GM21526 (cell line): ENCODE results near the gene INA.
"Not testable (repeated sequence)": the region's sequence is repeated elsewhere in the genome, so short reads cannot be mapped to it uniquely, and the experiment has no call there.

Experiments
- ATAC-seq: cut with Tn5 transposase; IDR thresholded peaks from one replicate; pipeline ENCODE4 v1.9.1; 2021; ENCODE audit warnings: moderate library complexity; ENCODE audit not compliant: unreplicated experiment, low FRiP score

INA gene

DNA sequence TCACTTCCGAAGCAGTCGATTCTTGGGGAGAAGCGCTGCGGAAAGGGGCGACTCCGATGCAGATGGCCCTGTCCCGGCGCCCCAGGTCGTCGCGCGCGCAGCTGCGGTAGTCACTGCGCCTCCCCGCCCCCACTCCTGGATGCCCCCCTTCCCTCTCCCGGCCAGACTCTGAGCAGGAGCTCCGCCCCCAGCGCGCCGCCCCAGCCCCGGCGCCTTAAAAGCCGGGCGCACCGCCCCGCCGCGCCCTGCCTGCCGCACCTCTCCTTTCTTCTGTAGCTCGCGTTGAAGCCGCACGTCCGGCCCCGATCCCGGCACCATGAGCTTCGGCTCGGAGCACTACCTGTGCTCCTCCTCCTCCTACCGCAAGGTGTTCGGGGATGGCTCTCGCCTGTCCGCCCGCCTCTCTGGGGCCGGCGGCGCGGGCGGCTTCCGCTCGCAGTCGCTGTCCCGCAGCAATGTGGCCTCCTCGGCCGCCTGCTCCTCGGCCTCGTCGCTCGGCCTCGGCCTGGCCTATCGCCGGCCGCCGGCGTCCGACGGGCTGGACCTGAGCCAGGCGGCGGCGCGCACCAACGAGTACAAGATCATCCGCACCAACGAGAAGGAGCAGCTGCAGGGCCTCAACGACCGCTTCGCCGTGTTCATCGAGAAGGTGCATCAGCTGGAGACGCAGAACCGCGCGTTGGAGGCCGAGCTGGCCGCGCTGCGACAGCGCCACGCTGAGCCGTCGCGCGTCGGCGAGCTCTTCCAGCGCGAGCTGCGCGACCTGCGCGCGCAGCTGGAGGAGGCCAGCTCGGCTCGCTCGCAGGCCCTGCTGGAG is at the start of gene INA:
INA (plus strand) TSS at position 243 of the 817 bp plus-strand sequence; CDS start at position 317, 74 bp downstream.
- ATAC-seq = no peak

DNA sequence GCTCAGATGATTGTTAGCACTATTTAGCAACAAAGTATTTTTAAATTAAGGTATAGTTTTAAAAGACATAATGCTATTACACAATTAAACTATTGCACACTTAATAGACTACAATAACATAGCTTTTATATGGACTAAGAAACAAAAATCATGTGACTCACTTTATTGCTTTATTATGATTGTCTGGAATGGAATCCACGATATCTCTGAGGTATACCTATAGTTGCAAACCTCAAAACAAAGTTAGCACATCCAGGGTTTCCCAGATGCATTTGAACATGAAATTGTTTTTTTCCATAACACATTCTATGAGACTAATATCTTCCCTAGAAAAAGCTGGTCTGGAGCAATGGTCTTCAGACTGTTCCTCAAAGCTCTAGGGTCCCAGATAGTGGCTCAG is 49.5 kb upstream of the INA start:
- no peak for ATAC-seq

DNA sequence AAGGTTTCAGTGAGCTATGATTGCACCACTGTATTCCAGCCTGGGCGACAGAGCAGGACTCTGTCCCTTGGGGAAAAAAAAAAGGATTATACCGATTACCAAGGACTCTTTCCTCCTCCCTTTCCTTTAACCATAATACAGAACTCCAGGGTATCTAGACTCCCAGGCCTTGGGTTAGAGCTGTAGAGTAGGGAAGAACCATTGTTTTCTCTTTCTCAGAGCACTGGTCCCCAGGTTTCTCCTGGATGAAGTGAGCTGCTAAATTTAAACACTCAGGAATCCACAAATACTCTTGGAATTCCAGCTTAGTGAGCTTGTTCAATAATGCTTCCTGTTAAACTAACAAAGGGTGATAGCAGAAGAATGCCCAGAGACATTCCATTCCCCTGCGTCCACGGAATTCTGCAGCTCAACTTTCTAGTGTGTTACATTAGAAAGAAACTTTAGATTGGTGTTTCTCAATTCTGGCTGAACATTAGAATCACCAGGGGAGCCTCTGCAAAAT is 45.8 kb upstream of the INA start:
- no peak for ATAC-seq

DNA sequence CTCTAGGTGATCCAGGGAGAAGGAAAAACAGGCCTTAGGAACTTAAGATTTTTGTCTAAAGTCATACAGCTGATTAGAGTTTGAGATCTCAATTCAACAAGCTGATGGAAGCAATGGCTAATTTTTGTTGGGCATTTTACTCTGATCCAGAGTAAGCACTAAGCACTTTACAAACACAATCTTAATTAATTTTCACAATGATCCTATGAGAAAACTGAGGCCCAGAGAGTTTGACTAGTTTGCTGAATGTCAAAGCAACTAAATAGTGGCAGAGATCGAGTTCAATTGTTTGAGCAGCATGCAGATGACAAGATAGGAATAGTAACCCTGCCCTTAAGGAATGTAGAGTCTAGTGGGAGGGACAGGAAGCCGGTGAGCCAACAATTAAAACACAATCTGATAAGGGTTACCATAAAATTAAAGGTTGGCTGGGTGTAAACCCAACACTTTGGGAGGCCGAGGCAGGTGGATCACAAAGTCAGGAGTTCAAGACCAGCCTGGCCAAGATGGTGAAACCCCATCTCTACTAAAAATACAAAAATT is 44.7 kb upstream of the INA start:
- ATAC-seq = no peak

DNA sequence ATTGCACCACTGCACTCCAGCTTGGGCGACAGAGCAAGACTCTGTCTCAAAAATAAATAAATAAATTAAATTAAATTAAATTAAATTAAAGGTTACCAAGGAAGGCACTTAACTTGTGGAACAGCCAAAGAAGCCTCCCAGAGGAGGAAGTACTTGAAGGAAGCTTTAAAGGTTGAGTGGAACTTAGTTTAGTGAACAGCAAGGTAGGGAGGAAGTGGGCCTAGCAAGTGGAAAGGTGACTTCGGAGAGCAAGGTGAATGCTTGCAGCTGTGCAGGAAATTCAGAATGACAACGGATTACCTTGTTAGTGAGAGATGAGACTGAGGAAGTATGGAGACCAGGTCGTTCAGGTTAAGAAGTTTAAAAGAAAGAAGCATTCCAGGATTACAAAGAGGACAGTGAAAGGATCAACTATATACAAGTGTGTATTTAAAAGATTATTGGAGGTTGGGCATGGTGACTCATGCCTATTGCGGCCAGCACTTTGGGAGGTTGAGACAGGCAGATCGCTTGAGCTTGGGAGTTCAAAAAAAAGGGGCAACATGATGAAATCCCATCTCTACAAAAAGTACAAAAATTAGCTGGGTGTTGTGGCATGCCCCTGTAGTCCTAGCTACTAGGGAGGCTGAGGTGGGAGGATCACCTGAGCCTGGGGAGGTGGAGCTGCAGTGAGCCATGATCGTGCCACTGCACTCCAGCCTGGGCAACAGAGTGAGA is 44.0 kb upstream of the INA start:
- ATAC-seq = no peak

DNA sequence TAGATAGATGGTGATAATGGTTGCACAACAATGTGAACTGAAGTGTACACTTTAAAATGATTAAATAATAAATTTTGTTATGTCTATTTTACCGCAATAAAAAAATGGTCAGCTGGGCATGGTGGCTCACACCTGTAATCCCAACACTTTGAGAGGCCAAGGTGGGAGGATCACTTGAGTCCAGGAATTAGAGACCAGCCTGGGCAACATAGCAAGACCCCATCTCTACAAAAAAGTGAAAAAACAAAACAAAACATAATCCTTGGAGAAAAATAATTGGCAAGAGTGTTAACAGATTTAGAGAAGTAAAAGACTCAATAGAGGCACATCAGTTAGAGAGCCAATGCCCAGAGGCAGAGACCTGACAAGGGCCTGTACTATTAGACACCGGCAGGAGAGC is 41.2 kb upstream of the INA start:
- ATAC-seq = no peak

DNA sequence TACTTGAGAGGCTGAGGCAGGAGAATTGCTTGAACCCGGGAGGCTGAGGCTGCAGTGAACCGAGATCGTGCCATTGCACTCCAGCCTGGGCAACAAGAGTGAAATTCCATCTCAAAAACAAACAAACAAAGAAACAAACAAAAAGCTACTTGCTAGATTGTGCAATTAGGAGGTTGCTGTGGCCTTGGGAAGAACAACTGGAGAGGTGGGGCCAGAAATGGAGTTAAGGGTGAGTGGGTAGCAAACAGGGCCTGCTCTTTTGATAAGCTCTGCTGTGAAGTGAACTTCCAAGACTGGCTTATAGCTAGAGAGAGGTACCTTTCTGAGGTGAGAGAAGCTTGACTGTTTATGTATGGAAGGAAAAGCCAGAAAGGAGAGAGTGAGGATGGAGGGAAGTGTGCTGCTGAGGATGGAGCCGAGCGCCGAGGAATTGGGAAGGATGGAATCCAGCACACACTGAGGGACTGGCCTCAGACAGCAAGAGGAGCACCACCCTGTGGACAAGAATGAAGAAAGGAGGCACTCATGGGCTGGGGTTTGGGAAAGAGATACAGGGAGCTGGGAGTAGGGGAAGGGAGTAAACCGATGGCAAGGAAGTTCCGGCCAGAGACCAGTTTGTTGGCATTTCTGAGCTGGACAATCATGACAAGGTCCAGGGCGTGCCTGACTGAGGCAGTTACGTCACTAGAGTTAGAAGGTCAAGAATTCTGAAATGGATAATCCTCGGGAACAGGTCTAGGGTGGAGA is 38.3 kb upstream of the INA start:
- ATAC-seq = no peak

DNA sequence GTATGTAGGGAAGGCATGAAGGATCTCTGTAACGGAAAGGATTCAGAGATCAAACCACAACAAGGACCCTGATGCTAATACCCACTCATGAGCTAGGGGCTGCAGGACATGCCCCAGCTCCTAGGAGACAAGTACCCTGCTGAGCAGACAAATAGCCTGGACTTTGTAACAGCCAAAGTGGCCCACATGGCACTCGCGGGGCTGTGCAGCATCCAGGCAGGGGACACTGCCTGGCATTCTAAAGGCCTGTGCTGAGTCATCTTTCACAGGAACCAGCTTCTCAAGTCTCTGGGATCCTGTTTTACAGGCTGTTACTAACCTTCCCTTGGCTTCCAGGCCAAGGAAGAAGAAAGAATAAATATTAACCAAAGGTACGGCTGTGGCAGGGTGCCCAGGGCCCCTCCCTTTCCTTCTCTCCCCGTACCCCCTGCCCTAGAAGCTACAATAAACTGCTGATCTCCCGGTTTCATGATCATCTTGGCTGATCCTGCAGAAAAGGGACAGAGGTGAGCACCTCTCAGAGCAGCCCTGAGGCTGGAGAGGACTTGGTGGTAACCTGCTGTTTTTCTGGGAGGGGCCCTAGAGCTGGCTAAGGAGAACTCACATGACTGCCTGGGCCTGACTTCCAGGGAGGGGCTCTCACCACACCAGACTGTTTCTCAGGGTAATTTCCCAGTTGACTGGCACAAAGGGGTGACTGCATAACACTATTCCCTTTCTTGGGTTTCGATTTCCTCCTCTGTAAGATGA is 35.5 kb upstream of the INA start:
- ATAC-seq = no peak

DNA sequence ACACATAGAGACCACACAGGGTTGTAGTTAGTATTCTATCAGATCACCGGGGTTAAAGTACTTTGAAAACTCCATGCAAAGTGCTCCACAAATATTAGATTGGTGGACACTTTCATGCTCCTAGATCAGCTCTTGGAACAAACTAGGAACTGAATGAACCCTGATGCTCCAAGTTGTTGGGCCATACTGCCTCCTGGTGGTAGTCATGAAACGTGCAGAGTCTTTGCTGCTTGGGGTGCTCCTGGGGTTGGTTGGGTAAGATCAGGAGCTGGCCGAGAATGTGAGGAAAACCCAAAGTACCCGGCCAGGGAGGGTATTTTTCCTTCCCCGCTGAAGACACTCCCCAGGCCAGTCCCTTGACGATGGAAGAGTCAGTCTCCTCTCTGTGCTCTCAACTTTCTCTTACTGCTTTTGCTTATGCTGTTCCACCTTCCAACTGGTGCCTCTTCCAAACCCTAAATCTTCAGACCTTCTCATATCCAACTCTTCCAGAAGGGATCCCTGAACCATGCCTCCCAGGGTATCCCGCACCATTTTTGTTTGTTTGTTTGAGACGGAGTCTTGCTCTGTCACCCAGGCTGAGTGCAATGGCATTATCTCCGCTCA is 32.2 kb upstream of the INA start:
- no peak for ATAC-seq

DNA sequence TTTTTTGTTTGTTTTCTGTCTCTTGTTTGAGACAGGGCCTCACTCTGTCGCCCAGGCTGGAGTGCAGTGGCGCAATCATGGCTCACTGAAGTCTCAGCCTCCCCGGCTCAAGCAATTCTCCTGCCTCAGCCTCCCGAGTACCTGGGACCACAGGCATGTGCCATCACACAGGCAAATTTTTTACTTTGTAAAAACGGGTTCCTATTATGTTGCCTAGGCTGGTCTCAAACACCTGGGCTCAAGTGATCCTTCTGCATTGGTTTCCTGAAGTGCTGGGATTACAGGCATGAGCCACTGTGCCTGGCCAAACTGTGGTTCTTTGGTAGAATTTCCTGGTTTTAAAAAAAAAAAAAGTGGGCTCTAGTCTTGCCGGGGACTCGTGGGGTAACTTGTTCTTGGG is 31.4 kb upstream of the INA start, which contains the start of gene RPEL1:
RPEL1 (plus strand) TSS at position 301 of the 400 bp plus-strand sequence. CDS start 110 bp downstream, outside the sequence.
- ATAC-seq = not testable (repeated sequence)

DNA sequence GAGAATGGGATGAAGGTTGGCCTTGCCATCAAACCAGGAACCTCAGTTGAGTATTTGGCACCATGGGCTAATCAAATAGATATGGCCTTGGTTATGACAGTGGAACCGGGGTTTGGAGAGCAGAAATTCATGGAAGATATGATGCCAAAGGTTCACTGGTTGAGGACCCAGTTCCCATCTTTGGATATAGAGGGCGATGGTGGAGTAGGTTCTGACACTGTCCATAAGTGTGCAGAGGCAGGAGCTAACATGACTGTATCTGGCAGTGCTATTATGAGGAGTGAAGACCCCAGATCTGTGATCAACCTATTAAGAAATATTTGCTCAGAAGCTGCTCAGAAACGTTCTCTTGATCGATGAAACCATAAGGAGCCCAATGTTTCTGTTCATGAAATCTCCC is 30.6 kb upstream of the INA start:
- no peak for ATAC-seq

DNA sequence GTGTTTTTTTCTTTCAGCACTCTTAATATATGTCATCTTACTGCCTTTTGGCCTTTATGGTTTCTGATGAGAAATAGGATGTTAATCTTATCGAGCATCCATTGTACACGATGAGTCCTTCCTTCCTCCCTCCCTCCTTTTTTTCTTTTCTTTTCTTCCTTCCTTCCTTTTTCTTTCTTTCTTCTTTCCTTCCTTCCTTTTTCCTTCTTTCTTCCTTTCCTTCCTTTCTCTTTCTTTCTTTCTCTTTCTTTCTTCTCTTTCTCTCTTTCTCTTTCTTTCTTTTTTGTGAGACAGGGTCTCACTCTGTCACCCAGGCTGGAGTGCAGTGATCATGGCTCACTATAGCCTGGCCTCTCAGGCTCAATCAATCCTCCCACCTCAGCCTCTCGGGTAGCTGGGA is 22.8 kb upstream of the INA start:
- ATAC-seq = no peak

DNA sequence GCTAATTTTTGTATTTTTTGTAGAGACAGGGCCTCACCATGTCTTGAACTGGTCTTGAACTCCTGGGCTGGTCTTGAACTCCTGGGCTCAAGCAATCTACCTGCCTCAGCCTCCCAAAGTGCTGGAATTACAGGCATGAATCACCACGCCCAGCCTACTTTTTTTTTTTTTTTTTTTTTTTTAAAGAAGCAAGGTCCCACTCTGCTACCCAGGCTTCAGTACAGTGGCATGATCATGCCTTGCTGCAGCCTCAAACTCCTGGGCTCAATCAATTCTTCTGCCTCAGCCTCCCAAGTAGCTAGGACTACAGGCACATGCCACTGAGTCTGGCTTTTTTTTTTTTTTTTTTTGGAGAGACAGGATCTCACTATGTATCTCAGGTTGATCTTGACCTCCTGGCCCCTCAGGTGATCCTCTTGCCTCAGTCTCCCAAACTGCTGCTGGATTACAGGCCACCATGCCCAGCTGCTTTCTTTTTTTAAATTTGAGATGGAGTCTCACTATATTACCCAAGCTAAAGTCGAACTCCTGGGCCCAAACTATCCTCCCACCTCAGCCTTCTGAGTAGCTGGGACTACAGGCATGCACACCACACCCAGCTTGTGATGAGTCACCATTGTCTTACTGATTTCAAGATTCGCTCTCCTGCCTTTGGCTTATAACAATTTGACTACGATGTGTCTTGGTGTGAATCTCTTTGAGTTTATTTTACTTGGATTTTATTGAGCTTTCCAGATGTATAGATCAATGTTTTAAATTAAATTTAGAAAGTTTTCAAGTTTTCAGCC is 22.2 kb upstream of the INA start:
- no peak for ATAC-seq

DNA sequence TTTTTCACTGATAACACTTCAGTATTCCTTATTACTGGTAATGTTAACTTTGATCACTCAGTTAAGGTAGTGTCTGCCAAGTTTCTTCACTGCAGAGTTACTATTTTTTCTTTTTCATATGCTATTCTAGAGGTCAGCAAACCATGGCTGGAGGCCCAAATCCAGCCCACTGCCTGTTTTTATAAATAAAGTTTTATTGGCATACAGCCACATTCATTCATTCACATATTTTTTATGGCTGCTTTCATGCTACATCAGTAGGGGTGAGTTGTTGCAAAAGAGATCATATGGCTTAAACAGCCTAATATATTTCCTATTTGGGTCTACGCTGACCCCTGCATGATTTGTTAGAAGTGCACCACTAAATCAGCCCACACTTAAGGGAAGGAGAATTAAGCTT is 20.3 kb upstream of the INA start:
- no peak for ATAC-seq

DNA sequence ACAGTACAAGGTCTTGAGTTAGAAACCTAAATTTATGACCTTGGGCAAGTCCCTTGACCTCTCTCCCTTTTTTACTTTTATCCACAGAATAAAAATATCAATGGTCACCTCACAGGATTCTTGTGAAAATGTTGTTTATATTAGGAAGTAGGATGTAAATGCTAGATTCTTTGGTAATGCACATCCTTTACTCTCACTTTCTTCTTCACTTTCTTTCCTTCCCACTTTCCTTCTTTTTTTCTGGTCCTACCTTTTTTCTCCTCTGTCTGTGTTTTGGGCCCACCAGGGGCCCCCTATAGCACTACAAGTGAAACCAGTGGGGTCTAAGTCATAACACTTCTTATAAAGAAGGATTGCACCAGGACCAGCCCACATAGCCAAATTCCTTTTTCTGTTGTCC is 19.1 kb upstream of the INA start:
- no peak for ATAC-seq

DNA sequence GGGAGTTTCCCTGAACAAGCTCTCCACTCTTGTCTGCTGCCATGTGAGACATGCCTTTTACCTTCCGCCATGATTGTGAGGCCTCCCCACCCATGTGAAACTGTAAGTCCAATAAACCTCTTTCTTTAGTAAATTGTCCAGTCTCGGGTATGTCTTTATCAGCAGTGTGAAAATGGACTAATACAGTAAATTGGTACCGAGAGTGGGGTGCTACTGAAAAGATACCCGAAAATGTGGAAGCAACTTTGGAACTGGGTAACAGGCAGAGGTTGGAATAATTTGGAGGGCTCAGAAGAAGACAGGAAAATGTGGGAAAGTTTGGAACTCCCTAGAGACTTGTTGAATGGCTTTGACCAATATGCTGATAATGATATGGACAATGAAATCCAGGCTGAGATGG is 18.0 kb upstream of the INA start:
- not testable (repeated sequence) for ATAC-seq

DNA sequence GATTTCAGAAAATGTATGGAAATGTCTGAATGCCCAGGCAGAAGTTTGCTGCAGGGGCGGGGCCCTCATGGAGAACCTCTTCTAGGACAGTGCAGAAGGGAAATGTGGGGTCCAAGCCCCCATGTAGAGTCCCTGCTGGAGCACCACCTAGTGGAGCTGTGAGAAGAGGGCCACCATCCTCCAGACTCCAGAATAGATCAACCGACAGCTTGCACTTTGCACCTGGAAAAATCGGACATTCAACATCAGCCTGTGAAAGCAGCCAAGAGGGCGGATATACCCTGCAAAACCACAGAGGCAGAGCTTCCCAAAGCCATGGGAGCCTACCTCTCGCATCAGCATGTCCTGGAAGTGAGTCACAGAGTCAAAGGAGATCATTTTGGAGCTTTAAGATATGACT is 16.9 kb upstream of the INA start:
- ATAC-seq = no peak

DNA sequence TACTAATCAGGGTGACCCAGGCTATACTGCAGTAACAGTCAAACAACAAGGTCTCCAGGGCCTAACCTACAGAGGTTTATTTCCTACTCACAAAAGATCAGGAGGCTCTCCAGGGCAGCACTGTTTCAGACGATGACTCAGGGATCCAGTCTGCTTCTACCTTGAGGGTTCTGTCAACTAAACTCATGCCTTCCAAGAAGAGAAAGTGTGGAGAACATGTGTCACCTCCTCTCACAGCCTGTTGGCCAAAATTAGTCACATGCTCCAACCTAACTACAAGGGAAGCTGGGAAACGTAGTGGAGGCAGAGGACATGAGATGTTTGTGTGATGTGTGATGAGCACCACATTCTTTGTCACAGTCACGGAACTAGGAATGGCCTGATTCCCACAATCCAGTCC is 14.7 kb upstream of the INA start:
- ATAC-seq = no peak
